KG1 (cell line): Measurements from ENCODE around the gene EXOSC3.
"Not testable (repeated sequence)": the region's sequence is repeated elsewhere in the genome, so short reads cannot be mapped to it uniquely, and the experiment has no call there.

Experiments
- DNase-seq: peaks from one replicate; lab custom pipeline; 2025; lab: John Stamatoyannopoulos, UW

EXOSC3 gene

GRCh38 chr9:37775216-37775919 lies 9.5 kb downstream of the EXOSC3 start:
- no peak for DNase-seq

- DNase-seq: no peak
Measured at GRCh38 chr9:37769995-37770394, 14.9 kb downstream of the EXOSC3 start.

- no peak for DNase-seq
Measured at GRCh38 chr9:37769306-37769705, 15.6 kb downstream of the EXOSC3 start.

- not testable (repeated sequence) for DNase-seq
Measured at GRCh38 chr9:37765263-37765662, 19.6 kb downstream of the EXOSC3 start.

GRCh38 chr9:37761511-37761910 lies 23.4 kb downstream of the EXOSC3 start:
- no peak for DNase-seq

GRCh38 chr9:37760416-37761161 lies 24.3 kb downstream of the EXOSC3 start:
- no peak for DNase-seq

DNA sequence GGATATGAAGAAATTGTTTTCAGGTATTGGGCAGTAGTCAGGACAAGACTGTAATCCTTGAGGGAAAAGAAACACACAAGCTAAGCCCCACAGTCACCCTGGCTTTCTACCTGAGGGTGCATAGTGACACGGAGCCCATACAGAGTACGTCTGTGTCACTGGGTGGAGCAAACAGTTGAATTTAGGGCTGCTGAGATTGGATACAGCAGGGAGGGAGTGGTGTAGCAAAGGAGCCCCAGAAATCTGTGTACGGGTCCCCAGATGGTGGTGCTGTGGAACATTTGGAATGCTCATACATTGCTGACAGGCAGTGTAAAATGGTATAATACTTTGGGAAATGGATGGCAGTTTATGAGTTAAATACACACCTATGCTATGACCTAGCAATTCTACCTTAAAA lies 26.1 kb downstream of the EXOSC3 start:
- DNase-seq: no peak

DNA sequence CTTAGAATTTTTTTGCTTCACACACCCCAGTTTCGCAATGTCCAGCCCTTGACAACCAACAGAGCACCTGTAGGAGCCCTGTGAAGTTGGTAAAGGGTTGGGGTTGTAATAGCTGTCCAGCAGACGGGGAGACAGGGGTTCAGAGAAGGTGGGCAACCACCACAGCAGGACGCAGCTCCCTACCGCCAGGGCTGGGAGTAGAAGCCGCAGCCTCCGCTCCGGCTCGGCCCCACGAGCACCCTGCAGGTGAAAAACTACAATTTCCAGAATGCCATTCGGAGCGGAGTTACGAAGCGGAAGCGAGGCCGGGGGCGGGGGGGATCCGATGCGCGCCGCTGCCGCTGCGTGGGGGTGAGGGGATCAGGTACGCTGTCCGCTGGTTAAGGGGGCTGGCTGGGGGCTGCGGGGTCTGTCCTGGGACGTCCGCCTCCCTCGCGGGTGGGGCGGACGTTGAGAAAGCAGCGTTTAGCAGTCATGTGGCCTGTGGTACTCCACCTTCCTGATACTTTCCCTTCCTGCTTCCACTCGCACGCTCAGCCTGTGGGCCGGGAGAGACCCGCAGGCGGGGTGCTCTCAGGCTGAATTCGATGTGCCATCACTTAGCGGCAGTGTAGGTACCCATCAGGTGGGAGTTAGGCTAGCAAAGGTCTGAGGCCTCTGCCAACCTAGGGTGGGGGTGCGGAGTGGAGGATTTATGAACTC lies 31.2 kb downstream of the EXOSC3 start, which contains the start of gene TRMT10B:
TSS of gene TRMT10B (plus strand) at position 317 of the 702 bp plus-strand sequence. CDS start 8,127 bp downstream, outside the sequence.
- DNase-seq: peak; percentile 43

DNA sequence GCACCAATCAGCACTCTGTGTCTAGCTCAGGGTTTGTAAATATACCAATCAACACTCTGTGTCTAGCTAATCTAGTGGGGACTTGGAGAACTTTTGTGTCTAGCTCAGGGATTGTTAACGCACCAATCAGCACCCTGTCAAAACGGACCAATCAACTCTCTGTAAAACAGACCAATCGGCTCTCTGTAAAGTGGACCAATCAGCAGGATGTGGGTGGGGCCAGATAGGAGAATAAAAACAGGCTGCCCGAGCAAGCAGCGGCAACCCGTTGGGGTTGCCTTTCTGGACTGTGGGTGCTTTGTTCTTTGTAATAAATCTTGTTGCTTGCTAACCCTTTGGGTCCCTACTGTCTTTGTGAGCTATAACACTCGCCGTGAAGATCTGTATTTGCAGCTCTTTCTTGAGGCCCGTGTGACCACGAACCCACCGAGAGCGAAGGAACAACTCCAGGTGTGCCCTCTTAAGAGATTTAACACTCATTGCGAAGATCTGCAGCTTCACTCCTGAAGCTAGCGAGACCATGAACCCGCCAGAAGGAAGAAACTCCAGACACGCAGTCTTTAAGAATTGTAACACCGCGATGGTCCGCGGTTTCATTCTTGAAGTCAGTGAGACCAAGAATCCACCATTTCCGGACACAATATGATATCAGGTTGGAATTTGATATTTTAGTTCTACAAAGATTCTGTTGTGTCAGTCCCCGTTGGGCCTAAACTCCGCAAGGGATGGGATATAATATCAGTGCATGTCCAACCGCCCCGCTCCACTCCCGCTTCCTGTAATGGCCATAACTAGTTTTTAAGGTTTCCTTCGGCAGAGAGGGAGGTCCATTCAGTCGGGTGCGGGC lies 32.0 kb downstream of the EXOSC3 start:
- DNase-seq: no peak

DNA sequence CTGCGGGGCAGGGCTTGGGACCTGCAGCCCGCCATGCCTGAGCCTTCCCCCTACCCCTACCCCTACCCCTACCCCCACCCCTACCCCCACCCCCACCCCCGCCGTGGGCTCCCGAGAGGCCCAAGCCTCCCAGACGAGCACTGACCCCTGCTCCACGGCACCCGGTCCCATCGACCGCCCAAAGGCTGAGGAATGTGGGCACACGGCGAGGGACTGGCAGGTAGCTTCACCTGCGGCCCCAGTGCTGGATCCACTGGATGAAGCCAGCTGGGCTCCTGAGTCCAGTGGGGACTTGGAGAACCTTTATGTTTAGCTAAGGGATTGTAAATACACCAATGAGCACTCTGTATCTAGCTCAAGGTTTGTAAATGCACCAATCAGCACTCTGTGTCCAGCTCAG lies 32.8 kb downstream of the EXOSC3 start:
- not testable (repeated sequence) for DNase-seq

DNA sequence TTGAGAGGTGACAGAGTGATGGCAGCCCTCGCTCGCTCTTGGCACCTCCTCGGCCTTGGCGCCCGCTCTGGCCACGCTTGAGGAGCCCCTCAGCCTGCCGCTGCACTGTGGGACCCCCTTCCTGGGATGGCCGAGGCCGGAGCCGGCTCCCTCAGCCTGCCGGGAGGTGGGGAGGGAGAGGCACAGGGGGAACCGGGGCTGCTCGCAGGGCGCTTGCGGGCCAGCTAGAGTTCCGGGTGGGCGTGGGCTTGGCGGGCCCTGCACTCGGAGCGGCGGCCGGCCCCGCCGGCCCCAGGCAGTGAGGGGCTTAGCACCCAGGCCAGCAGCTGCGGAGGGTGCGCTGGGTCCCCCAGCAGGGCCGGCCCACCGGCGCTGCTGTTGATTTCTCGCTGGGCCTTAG lies 33.2 kb downstream of the EXOSC3 start:
- DNase-seq: not testable (repeated sequence)

GRCh38 chr9:37751186-37751585 lies 33.7 kb downstream of the EXOSC3 start:
- DNase-seq: no peak

DNA sequence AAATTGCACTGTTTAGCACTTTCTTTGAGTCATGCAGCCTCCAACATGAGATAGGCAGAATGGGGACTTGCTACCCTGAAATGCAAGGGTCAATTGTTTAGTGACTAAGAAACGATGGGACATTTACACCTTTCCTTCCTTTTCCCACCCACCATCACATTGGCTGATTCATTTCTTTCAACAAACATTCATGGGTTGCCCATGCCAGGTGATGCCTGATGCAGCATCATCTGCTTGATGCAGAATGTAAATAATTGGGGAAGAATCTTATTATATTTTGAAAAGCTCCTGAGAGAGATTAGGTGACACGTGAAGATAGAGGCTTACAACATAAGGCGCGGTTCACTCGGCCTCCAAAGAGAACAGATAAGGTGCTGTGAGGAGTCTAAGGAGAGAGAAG lies 35.7 kb downstream of the EXOSC3 start:
- no peak for DNase-seq

GRCh38 chr9:37747271-37747753 lies 37.6 kb downstream of the EXOSC3 start:
- DNase-seq: peak; percentile 33

DNA sequence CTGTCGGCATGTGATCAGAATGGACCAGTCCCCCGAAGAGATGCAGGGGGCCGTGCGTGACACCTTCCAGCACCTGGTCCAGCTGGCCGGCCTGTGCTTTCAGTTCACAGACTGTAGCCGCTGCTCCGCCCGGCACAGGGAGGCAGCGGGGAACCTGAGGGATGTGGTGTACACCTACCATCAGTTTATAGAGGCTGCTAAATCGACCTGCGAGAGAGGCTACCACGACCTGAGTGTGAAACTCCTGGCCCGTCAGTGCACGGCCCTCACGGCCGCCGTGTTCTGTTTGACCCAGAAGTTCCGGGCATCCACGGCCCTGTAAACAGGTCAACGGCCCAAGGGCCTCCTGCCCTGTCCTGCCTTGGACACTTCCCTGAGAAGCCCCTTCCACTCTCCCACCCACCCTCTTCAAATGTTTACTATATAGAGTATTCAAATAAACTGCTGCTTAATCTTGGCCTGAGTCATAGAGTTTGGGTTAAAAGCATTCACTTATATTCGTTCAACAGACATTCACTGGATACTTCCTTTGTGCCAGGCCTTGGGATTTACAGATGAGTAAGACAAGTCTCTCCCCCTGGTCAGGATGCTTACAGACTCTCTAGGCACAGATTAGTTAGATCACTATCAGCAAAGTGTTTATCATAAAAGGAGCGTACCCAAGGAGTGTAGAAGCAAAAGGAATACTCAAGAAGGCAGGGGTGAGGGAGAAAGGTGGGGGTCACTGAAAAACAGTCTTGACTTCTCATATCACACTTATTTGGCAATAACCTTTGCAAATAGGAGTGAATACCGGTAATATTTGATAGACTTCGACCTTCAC lies 38.2 kb downstream of the EXOSC3 start:
- no peak for DNase-seq

DNA sequence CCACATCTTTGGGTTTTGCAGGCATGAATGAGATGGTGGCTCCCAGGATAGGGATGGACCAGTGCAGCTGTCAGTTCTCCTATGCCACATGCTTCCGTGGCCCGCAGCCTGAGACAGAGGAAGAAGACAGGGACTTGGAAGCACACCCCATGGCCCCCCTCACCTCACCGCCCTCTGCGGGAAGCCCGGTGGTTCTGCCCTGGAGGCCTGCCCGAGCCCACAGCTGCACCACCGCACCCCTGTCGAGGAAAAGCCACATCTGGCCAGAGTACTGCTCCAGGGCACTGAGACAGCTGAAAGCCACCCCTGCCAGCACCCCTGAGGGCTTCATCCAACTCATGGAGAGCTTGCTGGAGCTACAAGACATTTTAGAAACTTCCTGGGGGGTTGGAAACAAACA lies 38.9 kb downstream of the EXOSC3 start:
- no peak for DNase-seq

DNA sequence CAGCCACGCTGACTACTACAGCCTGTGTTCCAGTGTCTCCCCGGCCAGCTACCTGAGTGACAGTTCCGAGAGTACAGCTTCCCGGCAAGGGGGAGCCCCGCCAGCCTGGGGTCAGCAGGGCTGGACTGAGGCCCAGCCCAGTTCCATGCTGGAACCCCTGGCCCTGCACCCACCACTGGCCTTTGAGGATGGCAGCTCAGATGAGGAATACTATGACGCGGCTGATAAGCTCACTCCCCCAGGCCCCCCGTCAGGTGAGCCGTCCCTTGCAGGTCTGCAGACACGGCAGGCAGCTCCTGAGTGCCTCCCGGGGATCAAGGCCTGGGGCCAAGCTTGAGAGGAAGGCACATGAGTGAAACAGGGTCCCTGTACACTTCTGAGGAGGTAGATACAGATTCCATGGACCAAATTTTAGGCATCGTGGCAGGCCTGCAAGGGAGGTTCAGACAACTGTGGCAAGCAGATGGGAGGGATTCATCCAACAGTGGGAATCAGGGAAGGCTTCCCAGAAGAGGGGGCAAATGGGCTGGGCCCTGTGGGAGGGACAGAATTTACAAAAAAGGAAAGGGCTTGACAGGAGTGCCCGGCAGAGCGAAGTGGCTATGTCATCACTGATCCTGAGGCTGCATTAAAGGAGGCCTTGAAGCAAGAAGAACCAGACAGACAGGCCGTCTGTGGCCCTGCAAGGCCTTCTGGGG lies 44.1 kb downstream of the EXOSC3 start:
- no peak for DNase-seq

GRCh38 chr9:37740128-37740527 lies 44.7 kb downstream of the EXOSC3 start:
- no peak for DNase-seq

GRCh38 chr9:37739222-37739621 lies 45.6 kb downstream of the EXOSC3 start:
- DNase-seq: no peak

DNA sequence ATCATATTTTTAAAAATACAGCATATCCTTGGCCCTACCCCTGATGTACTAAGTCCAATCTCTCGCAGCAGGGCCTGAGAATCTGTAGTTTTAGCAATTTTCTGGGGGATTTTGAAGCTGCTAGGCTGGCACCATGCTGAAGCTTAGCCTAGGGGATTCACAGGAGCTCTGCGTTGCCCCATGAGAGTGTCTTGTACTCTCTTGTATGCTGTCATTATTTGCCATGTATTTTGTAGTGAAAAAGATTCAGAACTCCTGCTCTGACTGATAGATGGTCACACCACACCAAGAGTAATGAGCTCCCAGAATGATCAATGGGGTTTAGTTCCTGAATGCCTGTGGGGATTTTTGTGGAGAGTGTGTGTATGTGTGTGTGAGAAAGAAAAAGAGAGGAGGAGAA lies 51.9 kb downstream of the EXOSC3 start:
- DNase-seq: no peak
